EL (cell line): Measurements from ENCODE around the gene TRPV4.
"Not testable (repeated sequence)": the region's sequence is repeated elsewhere in the genome, so short reads cannot be mapped to it uniquely, and the experiment has no call there.

ENCODE experiments used
- DNase-seq: peaks from one replicate; pipeline ENCODE4 v3.0.0-alpha.2; 2016

The TRPV4 gene

GRCh38 chr12:109833307-109834189 is at the start of gene TRPV4:
TSS of gene TRPV4 (minus strand) at chr12:109833398. CDS start at chr12:109814796, 18,602 bp downstream.
- DNase-seq = peak; percentile 34

- no peak for DNase-seq
These were observed 48.6 kb upstream of the TRPV4 start for GRCh38 chr12:109881752-109882151.

- peak; percentile 13 for DNase-seq
These were observed 47.7 kb upstream of the TRPV4 start for GRCh38 chr12:109880938-109881337.

GRCh38 chr12:109880043-109880931 is 47.1 kb upstream of the TRPV4 start, which contains the start of gene GLTP:
TSS of gene GLTP (minus strand) at chr12:109880541. CDS start at chr12:109880374, 167 bp downstream.
- DNase-seq = peak; percentile 84

- DNase-seq = peak; percentile 36
These were observed 46.3 kb upstream of the TRPV4 start for GRCh38 chr12:109879351-109880042.

- DNase-seq = no peak
These were observed 45.6 kb upstream of the TRPV4 start for GRCh38 chr12:109878749-109879148.

- DNase-seq = no peak
These were observed 45.0 kb upstream of the TRPV4 start for GRCh38 chr12:109878247-109878625.

- no peak for DNase-seq
These were observed 44.5 kb upstream of the TRPV4 start for GRCh38 chr12:109877504-109878246.

- DNase-seq = no peak
These were observed 43.2 kb upstream of the TRPV4 start for GRCh38 chr12:109876406-109876805.

- DNase-seq = no peak
These were observed 42.5 kb upstream of the TRPV4 start for GRCh38 chr12:109875572-109876131.

GRCh38 chr12:109873653-109874052 is 40.5 kb upstream of the TRPV4 start:
- DNase-seq = no peak

GRCh38 chr12:109871668-109872314 is 38.6 kb upstream of the TRPV4 start:
- DNase-seq = peak; percentile 43

- DNase-seq = peak; percentile 28
These were observed 37.5 kb upstream of the TRPV4 start for GRCh38 chr12:109870648-109871047.

- no peak for DNase-seq
These were observed 35.2 kb upstream of the TRPV4 start for GRCh38 chr12:109868182-109869051.

GRCh38 chr12:109864916-109865315 is 31.7 kb upstream of the TRPV4 start:
- DNase-seq = no peak

- DNase-seq = peak; percentile 25
These were observed 30.9 kb upstream of the TRPV4 start for GRCh38 chr12:109863847-109864712.

GRCh38 chr12:109862491-109862890 is 29.3 kb upstream of the TRPV4 start:
- not testable (repeated sequence) for DNase-seq

GRCh38 chr12:109861689-109862314 is 28.6 kb upstream of the TRPV4 start:
- peak; percentile 39 for DNase-seq

- no peak for DNase-seq
These were observed 27.8 kb upstream of the TRPV4 start for GRCh38 chr12:109860977-109861376.
